ENCODE data around the gene PASD1.
"Not testable (repeated sequence)": the region's sequence is repeated elsewhere in the genome, so short reads cannot be mapped to it uniquely, and the experiment has no call there.

Gene PASD1

GRCh38 chrX:151563449-151563848, at the start of gene PASD1:
Gene PASD1 (plus strand): TSS chrX:151563675. CDS start chrX:151601554, 37,879 bp downstream.
- no peaks in the 10 kb centered on the region for H3K36me3 Mint-ChIP-seq (ENCODE audit: low read depth)
- no peak for ATAC-seq
- no peak for DNase-seq
- H3K9me3 Mint-ChIP-seq: no peaks in the 10 kb centered on the region
- H3K4me1 Mint-ChIP-seq: no peaks in the 10 kb centered on the region
- peaks cover 2% of the 10 kb centered on the region for H3K27me3 Mint-ChIP-seq
- no peak within 1 kb of the TSS for H3K4me3 Mint-ChIP-seq
- H3K27ac Mint-ChIP-seq: no peak within 1 kb of the TSS

- no peak for ATAC-seq
- Mint-ChIP-seq H3K4me3 (no peak overlapping the region), H3K4me1 (no peaks in the 10 kb centered on the region), H3K9me3 (no peaks in the 10 kb centered on the region), H3K36me3 (ENCODE audit: low read depth) (no peaks in the 10 kb centered on the region), H3K27ac (no peak overlapping the region), H3K27me3 (peaks cover 7% of the 10 kb centered on the region)
- no peak for DNase-seq
Observed at GRCh38 chrX:151515237-151515636, 48.2 kb upstream of the PASD1 start.

- Mint-ChIP-seq H3K36me3 (ENCODE audit: low read depth) (no peaks in the 10 kb centered on the region), H3K27ac (no peak overlapping the region), H3K4me3 (no peak overlapping the region), H3K4me1 (no peaks in the 10 kb centered on the region), H3K27me3 (peaks cover 7% of the 10 kb centered on the region), H3K9me3 (no peaks in the 10 kb centered on the region)
- ATAC-seq (no peak), DNase-seq (no peak)
Observed at GRCh38 chrX:151516538-151517187, 46.8 kb upstream of the PASD1 start.

- H3K9me3 Mint-ChIP-seq: no peaks in the 10 kb centered on the region
- H3K27ac Mint-ChIP-seq: no peak overlapping the region
- DNase-seq: no peak
- no peak for ATAC-seq
- H3K27me3 Mint-ChIP-seq: peaks cover 7% of the 10 kb centered on the region
- no peak overlapping the region for H3K4me3 Mint-ChIP-seq
- no peaks in the 10 kb centered on the region for H3K4me1 Mint-ChIP-seq
- H3K36me3 Mint-ChIP-seq (ENCODE audit: low read depth): no peaks in the 10 kb centered on the region
Observed at GRCh38 chrX:151517421-151517820, 46.1 kb upstream of the PASD1 start.

GRCh38 chrX:151523351-151523750, 40.1 kb upstream of the PASD1 start:
- Mint-ChIP-seq H3K4me1 (no peaks in the 10 kb centered on the region), H3K9me3 (no peaks in the 10 kb centered on the region), H3K27me3 (no peaks in the 10 kb centered on the region), H3K36me3 (ENCODE audit: low read depth) (no peaks in the 10 kb centered on the region), H3K27ac (no peak overlapping the region), H3K4me3 (no peak overlapping the region)
- no peak for DNase-seq
- ATAC-seq: no peak

- no peak overlapping the region for H3K4me3 Mint-ChIP-seq
- no peaks in the 10 kb centered on the region for H3K9me3 Mint-ChIP-seq
- no peak overlapping the region for H3K27ac Mint-ChIP-seq
- no peak for ATAC-seq
- no peak for DNase-seq
- no peaks in the 10 kb centered on the region for H3K36me3 Mint-ChIP-seq (ENCODE audit: low read depth)
- H3K27me3 Mint-ChIP-seq: peaks cover 3% of the 10 kb centered on the region
- H3K4me1 Mint-ChIP-seq: no peaks in the 10 kb centered on the region
Observed at GRCh38 chrX:151536571-151536970, 26.9 kb upstream of the PASD1 start.

GRCh38 chrX:151537572-151537971, 25.9 kb upstream of the PASD1 start:
- no peaks in the 10 kb centered on the region for H3K9me3 Mint-ChIP-seq
- no peaks in the 10 kb centered on the region for H3K36me3 Mint-ChIP-seq (ENCODE audit: low read depth)
- H3K4me1 Mint-ChIP-seq: no peaks in the 10 kb centered on the region
- H3K27ac Mint-ChIP-seq: no peak overlapping the region
- no peak for DNase-seq
- ATAC-seq: no peak
- H3K4me3 Mint-ChIP-seq: no peak overlapping the region
- peaks cover 1% of the 10 kb centered on the region for H3K27me3 Mint-ChIP-seq

GRCh38 chrX:151538190-151539122, 25.0 kb upstream of the PASD1 start:
- peaks cover 1% of the 10 kb centered on the region for H3K27me3 Mint-ChIP-seq
- H3K9me3 Mint-ChIP-seq: no peaks in the 10 kb centered on the region
- no peak overlapping the region for H3K27ac Mint-ChIP-seq
- H3K36me3 Mint-ChIP-seq (ENCODE audit: low read depth): no peaks in the 10 kb centered on the region
- no peak for DNase-seq
- H3K4me1 Mint-ChIP-seq: no peaks in the 10 kb centered on the region
- ATAC-seq: no peak
- no peak overlapping the region for H3K4me3 Mint-ChIP-seq

- H3K27me3 Mint-ChIP-seq: peaks cover 4% of the 10 kb centered on the region
- no peak for DNase-seq
- no peak overlapping the region for H3K27ac Mint-ChIP-seq
Observed at GRCh38 chrX:151543706-151544105, 19.8 kb upstream of the PASD1 start.

GRCh38 chrX:151546226-151546625, 17.2 kb upstream of the PASD1 start:
- not testable (repeated sequence) for H3K36me3 Mint-ChIP-seq (ENCODE audit: low read depth); H3K4me1 Mint-ChIP-seq; H3K27me3 Mint-ChIP-seq; H3K27ac Mint-ChIP-seq; ATAC-seq; H3K4me3 Mint-ChIP-seq; H3K9me3 Mint-ChIP-seq; DNase-seq

More at GRCh38 chrX:151543706-151544105, 19.8 kb upstream of the PASD1 start:
- Mint-ChIP-seq H3K4me3 (no peak overlapping the region), H3K9me3 (no peaks in the 10 kb centered on the region), H3K36me3 (ENCODE audit: low read depth) (no peaks in the 10 kb centered on the region), H3K4me1 (no peaks in the 10 kb centered on the region)
- ATAC-seq: no peak

GRCh38 chrX:151551176-151551575, 12.3 kb upstream of the PASD1 start:
- not testable (repeated sequence) for DNase-seq; H3K4me3 Mint-ChIP-seq; H3K9me3 Mint-ChIP-seq; H3K27ac Mint-ChIP-seq; ATAC-seq; H3K36me3 Mint-ChIP-seq (ENCODE audit: low read depth); H3K27me3 Mint-ChIP-seq; H3K4me1 Mint-ChIP-seq

GRCh38 chrX:151552743-151553142, 10.7 kb upstream of the PASD1 start:
- no peak overlapping the region for H3K27ac Mint-ChIP-seq
- H3K27me3 Mint-ChIP-seq: no peaks in the 10 kb centered on the region
- no peaks in the 10 kb centered on the region for H3K4me1 Mint-ChIP-seq
- no peaks in the 10 kb centered on the region for H3K9me3 Mint-ChIP-seq
- ATAC-seq (no peak), DNase-seq (no peak)
- H3K36me3 Mint-ChIP-seq (ENCODE audit: low read depth): no peaks in the 10 kb centered on the region
- no peak overlapping the region for H3K4me3 Mint-ChIP-seq

- not testable (repeated sequence) for DNase-seq, H3K27me3 Mint-ChIP-seq, H3K9me3 Mint-ChIP-seq
Observed at GRCh38 chrX:151555301-151555700, 8.2 kb upstream of the PASD1 start.

GRCh38 chrX:151562485-151562884, 990 bp upstream of the PASD1 start:
- H3K4me3 Mint-ChIP-seq; DNase-seq; H3K27me3 Mint-ChIP-seq; H3K9me3 Mint-ChIP-seq; ATAC-seq; H3K36me3 Mint-ChIP-seq (ENCODE audit: low read depth); H3K4me1 Mint-ChIP-seq; H3K27ac Mint-ChIP-seq: not testable (repeated sequence)

More at GRCh38 chrX:151555301-151555700, 8.2 kb upstream of the PASD1 start:
- not testable (repeated sequence) for ATAC-seq; H3K36me3 Mint-ChIP-seq (ENCODE audit: low read depth); H3K4me1 Mint-ChIP-seq; H3K27ac Mint-ChIP-seq; H3K4me3 Mint-ChIP-seq

GRCh38 chrX:151563003-151563402, 472 bp upstream of the PASD1 start:
- H3K36me3 Mint-ChIP-seq (ENCODE audit: low read depth); H3K27me3 Mint-ChIP-seq; H3K4me1 Mint-ChIP-seq: not testable (repeated sequence)

More at GRCh38 chrX:151563003-151563402, 472 bp upstream of the PASD1 start:
- H3K27ac Mint-ChIP-seq, ATAC-seq, H3K9me3 Mint-ChIP-seq, DNase-seq, H3K4me3 Mint-ChIP-seq: not testable (repeated sequence)
